ENCODE measurements around the gene ETNPPL.

GRCh38 chr4:108702960-108703359, 59.9 kb downstream of the ETNPPL start:
- TF ChIP-seq CTCF (conservative IDR thresholded peaks at IDR 0.05) = no peak
- no peak for TF ChIP-seq ZFX (IDR thresholded peaks at IDR 0.05)
